ENCODE measurements around the gene RSPO3. TPM values are rescaled to one million over a fixed set of nuclear protein-coding genes. Genes with fewer than 3 reads are reported as not detected.

The RSPO3 gene
- polyA plus RNA-seq, 1 of the 3 experiments (the other 2 are of a cell fraction), result not detected

DNA sequence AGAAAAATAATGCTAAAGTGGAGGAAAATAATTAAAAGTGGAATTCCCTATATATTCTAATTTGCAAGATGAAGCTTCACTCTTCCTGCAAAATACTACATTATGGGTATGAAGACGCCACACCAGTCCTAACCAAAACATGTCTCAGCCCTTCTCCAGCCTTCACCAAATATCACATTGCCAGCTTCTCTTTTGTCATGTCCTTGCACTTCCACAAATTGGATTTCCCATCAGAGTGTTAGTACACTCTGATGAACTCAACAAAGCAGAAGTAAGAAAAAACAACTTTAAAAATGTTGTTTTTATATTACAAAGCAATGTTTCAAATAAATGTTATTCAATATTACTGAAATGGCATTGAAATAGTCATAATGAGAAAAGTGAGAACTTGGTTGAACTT lies 85.8 kb downstream of the RSPO3 start:
- H2AFZ ChIP-seq (ENCODE audit: low read depth), result no peak overlapping the region
- no peaks in the 10 kb centered on the region for H3K9me2 ChIP-seq
- H4K20me1 ChIP-seq (ENCODE audit: insufficient read depth), result no peaks in the 10 kb centered on the region
- H3K79me2 ChIP-seq (ENCODE audit: insufficient read depth), result no peaks in the 10 kb centered on the region
- WGBS (ENCODE audit: low lambda C conversion rate), result 38% methylated on average over 1 of the region's 1 CpG
- peaks cover 10% of the 10 kb centered on the region for H3F3A ChIP-seq (replicated peaks; ENCODE audit: insufficient read depth)
- ChIA-PET CTCF (no interaction called here), POLR2A (no interaction called here)
- H3K9ac ChIP-seq, result no peak overlapping the region
- H3K27ac ChIP-seq (ENCODE audit: low read depth in 2 of 2, low read length in 1 of 2), result no peak overlapping the region
- H3K36me3 ChIP-seq (replicated peaks in 1 of 2; ENCODE audit: control insufficient read depth in 1 of 2, insufficient read depth in 2 of 2, low read length in 1 of 2), result no peaks in the 10 kb centered on the region
- TF ChIP-seq RAD21 (IDR thresholded peaks at IDR 0.05; ENCODE audit: low read length), result no peak
- H3K4me2 ChIP-seq, result no peak overlapping the region
- no peak for DNase-seq
- peaks cover 0 to 12% of the 10 kb centered on the region in 2 experiments; a peak in 2 of 4 replicates for H3K4me1 ChIP-seq (ENCODE audit: control insufficient read depth in 1 of 2, insufficient read depth in 2 of 2, low read depth in 1 of 2, low read length in 1 of 2)
- no peak overlapping the region for H3K4me3 ChIP-seq (ENCODE audit: low read depth in 2 of 2, low read length in 1 of 2)
- H3K27me3 ChIP-seq (ENCODE audit: insufficient read depth), result peaks cover 4% of the 10 kb centered on the region; the same call in 1 of the 2 replicates
- H3K9me3 ChIP-seq, result no peaks in the 10 kb centered on the region

- Histone ChIP-seq H2AFZ (ENCODE audit: low read depth) (no peak overlapping the region), H3F3A (replicated peaks; ENCODE audit: insufficient read depth) (peaks cover 10% of the 10 kb centered on the region), H3K79me2 (ENCODE audit: insufficient read depth) (no peaks in the 10 kb centered on the region), H3K9me3 (no peaks in the 10 kb centered on the region), H3K4me3 (ENCODE audit: low read depth in 2 of 2, low read length in 1 of 2) (no peak overlapping the region), H3K36me3 (replicated peaks in 1 of 2; ENCODE audit: control insufficient read depth in 1 of 2, insufficient read depth in 2 of 2, low read length in 1 of 2) (no peaks in the 10 kb centered on the region), H3K4me2 (no peak overlapping the region), H3K27me3 (ENCODE audit: insufficient read depth) (peaks cover 1% of the 10 kb centered on the region; the same call in 1 of the 2 replicates), H3K9me2 (no peaks in the 10 kb centered on the region), H3K27ac (ENCODE audit: low read depth in 2 of 2, low read length in 1 of 2) (no peak overlapping the region), H3K4me1 (ENCODE audit: control insufficient read depth in 1 of 2, insufficient read depth in 2 of 2, low read depth in 1 of 2, low read length in 1 of 2) (peaks cover 0 to 12% of the 10 kb centered on the region in 2 experiments; a peak in 2 of 4 replicates), H3K9ac (no peak overlapping the region), H4K20me1 (ENCODE audit: insufficient read depth) (no peaks in the 10 kb centered on the region)
- no peak for TF ChIP-seq FOXM1 (IDR thresholded peaks at IDR 0.05; ENCODE audit: low read depth)
- TF ChIP-seq, protein P1, sequence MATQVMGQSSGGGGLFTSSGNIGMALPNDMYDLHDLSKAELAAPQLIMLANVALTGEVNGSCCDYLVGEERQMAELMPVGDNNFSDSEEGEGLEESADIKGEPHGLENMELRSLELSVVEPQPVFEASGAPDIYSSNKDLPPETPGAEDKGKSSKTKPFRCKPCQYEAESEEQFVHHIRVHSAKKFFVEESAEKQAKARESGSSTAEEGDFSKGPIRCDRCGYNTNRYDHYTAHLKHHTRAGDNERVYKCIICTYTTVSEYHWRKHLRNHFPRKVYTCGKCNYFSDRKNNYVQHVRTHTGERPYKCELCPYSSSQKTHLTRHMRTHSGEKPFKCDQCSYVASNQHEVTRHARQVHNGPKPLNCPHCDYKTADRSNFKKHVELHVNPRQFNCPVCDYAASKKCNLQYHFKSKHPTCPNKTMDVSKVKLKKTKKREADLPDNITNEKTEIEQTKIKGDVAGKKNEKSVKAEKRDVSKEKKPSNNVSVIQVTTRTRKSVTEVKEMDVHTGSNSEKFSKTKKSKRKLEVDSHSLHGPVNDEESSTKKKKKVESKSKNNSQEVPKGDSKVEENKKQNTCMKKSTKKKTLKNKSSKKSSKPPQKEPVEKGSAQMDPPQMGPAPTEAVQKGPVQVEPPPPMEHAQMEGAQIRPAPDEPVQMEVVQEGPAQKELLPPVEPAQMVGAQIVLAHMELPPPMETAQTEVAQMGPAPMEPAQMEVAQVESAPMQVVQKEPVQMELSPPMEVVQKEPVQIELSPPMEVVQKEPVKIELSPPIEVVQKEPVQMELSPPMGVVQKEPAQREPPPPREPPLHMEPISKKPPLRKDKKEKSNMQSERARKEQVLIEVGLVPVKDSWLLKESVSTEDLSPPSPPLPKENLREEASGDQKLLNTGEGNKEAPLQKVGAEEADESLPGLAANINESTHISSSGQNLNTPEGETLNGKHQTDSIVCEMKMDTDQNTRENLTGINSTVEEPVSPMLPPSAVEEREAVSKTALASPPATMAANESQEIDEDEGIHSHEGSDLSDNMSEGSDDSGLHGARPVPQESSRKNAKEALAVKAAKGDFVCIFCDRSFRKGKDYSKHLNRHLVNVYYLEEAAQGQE (IDR thresholded peaks at IDR 0.05; ENCODE audit: low read depth, low read length), result no peak
- no peak for DNase-seq
- 15% methylated on average over 2 of the region's 2 CpGs for WGBS (ENCODE audit: low lambda C conversion rate)
- ChIA-PET POLR2A (no interaction called here), CTCF (no interaction called here)
Observed at GRCh38 chr6:127205036-127205435, 86.6 kb downstream of the RSPO3 start.

DNA sequence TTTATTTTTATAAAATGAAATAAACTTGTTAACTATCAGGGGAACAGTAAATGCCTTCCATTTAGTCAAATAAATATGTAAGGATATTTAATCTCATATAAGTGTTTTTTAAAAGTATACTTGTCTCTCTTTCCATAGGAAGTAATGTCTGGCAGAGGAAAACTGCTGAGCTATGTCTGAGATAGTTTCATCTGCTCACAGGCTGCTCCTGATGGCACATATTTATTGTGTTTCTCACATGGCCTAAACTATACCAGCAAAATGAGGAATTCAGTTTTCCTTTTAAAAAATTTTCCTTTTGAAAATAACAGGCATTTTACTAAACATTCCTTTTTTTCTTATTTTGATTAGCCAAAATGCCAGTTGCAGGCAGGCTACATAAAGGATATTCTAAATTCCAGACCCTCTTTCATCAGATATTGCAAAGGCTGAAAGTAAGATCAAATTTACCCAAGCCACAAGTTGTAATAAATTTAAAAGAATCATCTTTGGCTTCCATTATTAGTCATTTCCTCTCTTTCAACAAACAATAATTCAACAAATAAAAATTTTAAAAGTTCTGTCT lies 88.1 kb downstream of the RSPO3 start:
- Histone ChIP-seq H3K4me1 (ENCODE audit: control insufficient read depth in 1 of 2, insufficient read depth in 2 of 2, low read depth in 1 of 2, low read length in 1 of 2) (peaks cover 0 to 12% of the 10 kb centered on the region in 2 experiments; a peak in 2 of 4 replicates), H3K4me3 (ENCODE audit: low read depth in 2 of 2, low read length in 1 of 2) (no peak overlapping the region), H3K27me3 (ENCODE audit: insufficient read depth) (no peaks in the 10 kb centered on the region; the same call in 1 of the 2 replicates), H3F3A (replicated peaks; ENCODE audit: insufficient read depth) (peaks cover 10% of the 10 kb centered on the region), H3K9me3 (no peaks in the 10 kb centered on the region), H3K79me2 (ENCODE audit: insufficient read depth) (no peaks in the 10 kb centered on the region), H3K4me2 (no peak overlapping the region; the same call in 1 of the 2 replicates), H3K27ac (ENCODE audit: low read depth in 2 of 2, low read length in 1 of 2) (peak overlapping the region in 1 of 2 experiments; percentile 70; a peak in 2 of 4 replicates), H3K36me3 (replicated peaks in 1 of 2; ENCODE audit: control insufficient read depth in 1 of 2, insufficient read depth in 2 of 2, low read length in 1 of 2) (no peaks in the 10 kb centered on the region), H3K9ac (no peak overlapping the region), H2AFZ (ENCODE audit: low read depth) (no peak overlapping the region), H3K9me2 (no peaks in the 10 kb centered on the region), H4K20me1 (ENCODE audit: insufficient read depth) (no peaks in the 10 kb centered on the region)
- CTCF ChIA-PET, result no interaction called here
- POLR2A ChIA-PET, result no interaction called here
- no peak for DNase-seq
- TF ChIP-seq MEF2A (IDR thresholded peaks at IDR 0.05; ENCODE audit: borderline replicate concordance, low read depth) (no peak), JUND (IDR thresholded peaks at IDR 0.05) (no peak), FOXM1 (IDR thresholded peaks at IDR 0.05; ENCODE audit: low read depth) (no peak), CHD2 (IDR thresholded peaks at IDR 0.05; ENCODE audit: low read length, partially characterized antibody) (no peak), TEAD4 (IDR thresholded peaks at IDR 0.05; ENCODE audit: borderline replicate concordance, insufficient read depth) (no peak), YY1 (IDR thresholded peaks at IDR 0.05; ENCODE audit: low read depth) (no peak), CTCF (IDR thresholded peaks at IDR 0.05) (no peak), ELF1 (IDR thresholded peaks at IDR 0.05) (no peak)
- TF ChIP-seq, protein P2, sequence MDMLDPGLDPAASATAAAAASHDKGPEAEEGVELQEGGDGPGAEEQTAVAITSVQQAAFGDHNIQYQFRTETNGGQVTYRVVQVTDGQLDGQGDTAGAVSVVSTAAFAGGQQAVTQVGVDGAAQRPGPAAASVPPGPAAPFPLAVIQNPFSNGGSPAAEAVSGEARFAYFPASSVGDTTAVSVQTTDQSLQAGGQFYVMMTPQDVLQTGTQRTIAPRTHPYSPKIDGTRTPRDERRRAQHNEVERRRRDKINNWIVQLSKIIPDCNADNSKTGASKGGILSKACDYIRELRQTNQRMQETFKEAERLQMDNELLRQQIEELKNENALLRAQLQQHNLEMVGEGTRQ (IDR thresholded peaks at IDR 0.05; ENCODE audit: borderline replicate concordance, low read depth, low read length), result no peak
- TF ChIP-seq, protein P3, sequence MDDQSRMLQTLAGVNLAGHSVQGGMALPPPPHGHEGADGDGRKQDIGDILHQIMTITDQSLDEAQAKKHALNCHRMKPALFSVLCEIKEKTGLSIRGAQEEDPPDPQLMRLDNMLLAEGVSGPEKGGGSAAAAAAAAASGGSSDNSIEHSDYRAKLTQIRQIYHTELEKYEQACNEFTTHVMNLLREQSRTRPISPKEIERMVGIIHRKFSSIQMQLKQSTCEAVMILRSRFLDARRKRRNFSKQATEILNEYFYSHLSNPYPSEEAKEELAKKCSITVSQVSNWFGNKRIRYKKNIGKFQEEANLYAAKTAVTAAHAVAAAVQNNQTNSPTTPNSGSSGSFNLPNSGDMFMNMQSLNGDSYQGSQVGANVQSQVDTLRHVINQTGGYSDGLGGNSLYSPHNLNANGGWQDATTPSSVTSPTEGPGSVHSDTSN (IDR thresholded peaks at IDR 0.05), result no peak
- TF ChIP-seq, protein P4, sequence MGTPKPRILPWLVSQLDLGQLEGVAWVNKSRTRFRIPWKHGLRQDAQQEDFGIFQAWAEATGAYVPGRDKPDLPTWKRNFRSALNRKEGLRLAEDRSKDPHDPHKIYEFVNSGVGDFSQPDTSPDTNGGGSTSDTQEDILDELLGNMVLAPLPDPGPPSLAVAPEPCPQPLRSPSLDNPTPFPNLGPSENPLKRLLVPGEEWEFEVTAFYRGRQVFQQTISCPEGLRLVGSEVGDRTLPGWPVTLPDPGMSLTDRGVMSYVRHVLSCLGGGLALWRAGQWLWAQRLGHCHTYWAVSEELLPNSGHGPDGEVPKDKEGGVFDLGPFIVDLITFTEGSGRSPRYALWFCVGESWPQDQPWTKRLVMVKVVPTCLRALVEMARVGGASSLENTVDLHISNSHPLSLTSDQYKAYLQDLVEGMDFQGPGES (IDR thresholded peaks at IDR 0.05; ENCODE audit: low read depth, low read length), result no peak
